ENCODE measurements around the gene GAA. TPM values are rescaled to one million over a fixed set of nuclear protein-coding genes. Genes with fewer than 3 reads are reported as not detected.
"Not testable (repeated sequence)": the region's sequence is repeated elsewhere in the genome, so short reads cannot be mapped to it uniquely, and the experiment has no call there.

Gene GAA
- total RNA-seq, 1 donor from 2014 or later: 8.9 TPM

DNA sequence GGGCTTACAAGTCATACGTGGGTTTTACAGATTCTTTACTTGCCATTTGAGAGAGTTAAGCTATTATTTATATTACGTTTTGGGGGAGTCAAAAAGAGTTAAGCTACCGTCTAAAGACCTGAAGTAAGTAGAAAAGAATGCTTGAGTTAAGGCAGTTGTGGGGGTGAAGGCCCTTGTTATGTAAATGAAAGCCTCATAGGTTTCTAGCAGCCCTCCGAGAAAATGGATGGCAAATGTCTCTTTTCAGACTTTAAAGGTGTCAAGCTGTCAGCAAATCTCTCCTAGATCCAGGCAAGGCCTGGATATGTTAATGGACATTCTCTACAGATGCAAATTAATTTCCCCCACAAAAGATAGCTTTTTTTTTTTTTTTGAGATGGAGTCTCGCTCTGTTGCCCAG is 52.8 kb downstream of the GAA start:
- H3K4me3 ChIP-seq (ENCODE audit: low read depth, low read length): no peak overlapping the region
- no peak for DNase-seq (ENCODE audit: low read depth)
- TF ChIP-seq, protein P1, sequence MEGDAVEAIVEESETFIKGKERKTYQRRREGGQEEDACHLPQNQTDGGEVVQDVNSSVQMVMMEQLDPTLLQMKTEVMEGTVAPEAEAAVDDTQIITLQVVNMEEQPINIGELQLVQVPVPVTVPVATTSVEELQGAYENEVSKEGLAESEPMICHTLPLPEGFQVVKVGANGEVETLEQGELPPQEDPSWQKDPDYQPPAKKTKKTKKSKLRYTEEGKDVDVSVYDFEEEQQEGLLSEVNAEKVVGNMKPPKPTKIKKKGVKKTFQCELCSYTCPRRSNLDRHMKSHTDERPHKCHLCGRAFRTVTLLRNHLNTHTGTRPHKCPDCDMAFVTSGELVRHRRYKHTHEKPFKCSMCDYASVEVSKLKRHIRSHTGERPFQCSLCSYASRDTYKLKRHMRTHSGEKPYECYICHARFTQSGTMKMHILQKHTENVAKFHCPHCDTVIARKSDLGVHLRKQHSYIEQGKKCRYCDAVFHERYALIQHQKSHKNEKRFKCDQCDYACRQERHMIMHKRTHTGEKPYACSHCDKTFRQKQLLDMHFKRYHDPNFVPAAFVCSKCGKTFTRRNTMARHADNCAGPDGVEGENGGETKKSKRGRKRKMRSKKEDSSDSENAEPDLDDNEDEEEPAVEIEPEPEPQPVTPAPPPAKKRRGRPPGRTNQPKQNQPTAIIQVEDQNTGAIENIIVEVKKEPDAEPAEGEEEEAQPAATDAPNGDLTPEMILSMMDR (conservative IDR thresholded peaks at IDR 0.05; ENCODE audit: low read depth, low read length): no peak

DNA sequence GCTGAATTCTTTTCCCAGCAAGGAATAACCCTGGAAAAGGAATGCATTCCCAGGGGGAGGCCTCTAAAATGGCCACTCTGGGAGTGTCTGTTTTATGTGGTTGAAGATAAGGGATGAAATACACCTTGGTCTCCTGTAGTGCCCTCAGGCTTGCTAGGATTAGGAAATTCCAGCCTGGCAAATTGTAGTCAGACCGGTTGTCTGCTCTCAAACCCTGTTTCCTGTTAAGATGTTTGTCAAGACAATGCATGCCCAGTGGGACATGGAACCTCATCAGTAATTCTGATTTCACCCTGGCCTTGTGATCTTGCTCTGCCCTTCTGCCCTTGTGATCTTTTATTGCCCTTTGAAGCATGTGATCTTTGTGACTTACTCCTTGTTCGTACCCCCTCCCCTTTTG is 54.2 kb downstream of the GAA start:
- not testable (repeated sequence) for DNase-seq (ENCODE audit: low read depth); H3K4me3 ChIP-seq (ENCODE audit: low read depth, low read length)

DNA sequence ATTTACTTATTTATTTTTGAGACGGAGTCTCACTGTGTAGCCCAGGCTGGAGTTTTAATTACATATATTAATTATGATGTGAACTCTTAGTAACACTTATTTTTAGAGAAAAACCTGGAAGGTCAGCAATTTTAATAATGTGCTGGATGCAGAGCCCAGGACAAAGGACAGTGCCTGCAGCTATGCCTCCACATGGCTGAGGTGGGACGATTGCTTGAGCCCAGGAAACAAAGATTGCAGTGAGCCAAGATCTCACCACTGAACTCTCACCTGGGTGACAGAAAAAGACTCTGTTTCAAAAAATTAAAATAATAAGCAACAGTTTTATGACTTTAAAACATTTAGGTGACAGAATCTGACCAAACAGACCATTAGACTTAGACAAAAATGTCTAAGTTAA is 57.5 kb downstream of the GAA start:
- no peak for DNase-seq (ENCODE audit: low read depth)
- TF ChIP-seq, protein P1 (conservative IDR thresholded peaks at IDR 0.05; ENCODE audit: low read depth, low read length): no peak
- no peak overlapping the region for H3K4me3 ChIP-seq (ENCODE audit: low read depth, low read length)

DNA sequence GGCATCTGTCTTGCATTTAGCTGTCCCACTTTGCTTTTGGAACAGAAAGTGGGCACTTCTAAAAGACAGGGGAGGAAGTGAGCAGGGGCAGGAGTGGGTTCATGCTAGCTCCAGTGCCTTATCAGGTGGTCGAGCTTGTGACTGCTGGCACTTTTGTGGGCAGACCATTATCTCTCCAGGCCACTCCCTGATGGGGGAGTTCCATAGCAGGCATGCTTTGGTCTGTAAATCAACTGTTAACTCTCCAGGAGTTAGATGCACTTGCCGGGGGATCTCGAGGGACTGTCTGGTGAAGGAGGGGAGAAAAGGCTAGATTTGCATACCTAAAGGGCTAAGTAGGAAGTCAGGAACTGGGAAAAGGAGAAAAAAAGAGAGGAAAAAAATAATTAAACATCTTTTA is 59.2 kb downstream of the GAA start:
- TF ChIP-seq, protein P1 (conservative IDR thresholded peaks at IDR 0.05; ENCODE audit: low read depth, low read length): no peak
- H3K4me3 ChIP-seq (ENCODE audit: low read depth, low read length): no peak overlapping the region
- no peak for DNase-seq (ENCODE audit: low read depth)

DNA sequence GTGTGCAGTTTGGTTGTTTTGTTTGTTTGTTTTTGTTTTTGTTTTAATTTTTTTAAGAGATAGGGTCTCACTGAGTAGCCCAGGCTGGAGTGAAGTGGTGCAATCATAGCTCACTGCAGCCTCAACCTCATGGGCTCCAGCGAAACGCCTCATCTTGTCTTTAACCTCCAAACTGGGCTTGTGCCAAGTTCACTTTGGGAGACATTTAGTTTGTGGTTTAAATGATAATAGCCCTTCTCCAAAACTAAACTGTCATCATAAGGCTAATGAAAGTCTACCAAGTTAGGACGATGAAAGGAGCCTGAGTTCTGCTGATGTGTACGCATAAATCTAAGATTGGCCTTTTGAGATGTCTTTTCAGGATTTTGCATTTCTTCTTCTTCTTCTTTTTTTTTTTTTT is 62.0 kb downstream of the GAA start:
- DNase-seq (ENCODE audit: low read depth): no peak
- H3K4me3 ChIP-seq (ENCODE audit: low read depth, low read length): no peak overlapping the region
- TF ChIP-seq, protein P1 (conservative IDR thresholded peaks at IDR 0.05; ENCODE audit: low read depth, low read length): no peak

DNA sequence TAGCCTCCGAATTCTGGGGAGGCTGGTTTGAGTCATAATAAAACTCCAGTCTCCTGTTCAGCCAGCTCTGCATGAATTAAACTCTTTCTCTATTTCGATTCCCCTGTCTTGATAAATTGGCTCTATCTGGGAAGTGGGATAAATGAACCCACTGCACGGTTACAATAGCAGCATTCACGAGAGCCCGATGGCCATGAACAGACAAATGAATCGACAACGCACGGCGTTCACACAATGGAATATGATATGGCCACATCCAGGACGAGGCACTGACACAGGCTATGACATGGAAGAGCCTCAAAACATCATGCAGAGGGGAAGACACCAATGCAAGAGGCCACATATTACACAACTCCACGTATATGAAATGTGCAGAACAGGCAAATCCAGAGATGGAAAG is 62.8 kb downstream of the GAA start:
- TF ChIP-seq, protein P1 (conservative IDR thresholded peaks at IDR 0.05; ENCODE audit: low read depth, low read length): no peak
- DNase-seq (ENCODE audit: low read depth): no peak

DNA sequence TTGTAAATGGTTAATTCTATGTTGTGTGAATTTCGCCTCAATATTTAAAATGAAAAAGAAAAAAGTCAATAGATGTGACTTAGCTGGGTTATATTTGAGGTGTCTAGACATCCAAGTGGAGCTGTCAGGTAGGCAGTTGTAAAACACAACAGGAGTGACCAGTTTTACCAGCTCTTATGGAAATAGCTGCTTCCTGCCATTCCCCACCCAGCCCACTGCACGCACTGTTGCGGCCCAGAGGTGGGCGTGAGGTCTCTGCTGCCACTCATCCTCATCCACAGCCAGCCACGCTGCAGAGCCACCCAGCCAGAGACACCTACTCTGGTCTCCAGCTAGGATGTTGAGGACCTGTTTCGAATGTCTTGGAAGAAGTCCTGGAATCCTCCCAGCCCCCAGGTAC is 65.1 kb downstream of the GAA start:
- H3K4me3 ChIP-seq (ENCODE audit: low read depth, low read length): no peak overlapping the region
- TF ChIP-seq, protein P1 (conservative IDR thresholded peaks at IDR 0.05; ENCODE audit: low read depth, low read length): no peak
- DNase-seq (ENCODE audit: low read depth): no peak

More for the DNA sequence above, 62.8 kb downstream of the GAA start:
- no peak overlapping the region for H3K4me3 ChIP-seq (ENCODE audit: low read depth, low read length)

DNA sequence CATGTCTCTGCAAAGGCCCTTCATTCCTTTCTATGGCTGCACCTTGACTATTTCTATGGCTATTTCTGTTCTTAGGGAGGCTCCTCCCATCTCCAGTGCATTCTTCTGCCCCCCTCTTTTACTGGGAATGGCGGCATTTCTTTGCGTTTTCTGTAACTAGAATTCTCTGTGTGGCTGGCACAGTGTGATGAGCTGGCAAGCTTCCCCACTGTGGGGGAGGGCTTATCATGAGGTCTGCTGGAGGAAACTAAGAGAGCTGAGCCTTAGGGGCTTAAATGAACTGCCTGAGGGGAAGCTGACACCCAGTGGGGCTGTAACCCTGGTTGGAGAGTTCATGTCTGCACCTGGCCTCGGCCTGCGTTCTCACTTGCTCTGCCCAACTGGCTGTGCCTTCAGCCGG is 67.0 kb downstream of the GAA start:
- TF ChIP-seq, protein P1 (conservative IDR thresholded peaks at IDR 0.05; ENCODE audit: low read depth, low read length): no peak
- DNase-seq (ENCODE audit: low read depth): no peak
- H3K4me3 ChIP-seq (ENCODE audit: low read depth, low read length): no peak overlapping the region

Measured in epithelial cell of proximal tubule (primary cell).